HEK293 (cell line): ENCODE data around the gene YEATS4.

Experiments
- OSR2 ChIP-seq: fragments of 450-650 bp; formaldehyde crosslinking; IDR thresholded peaks from 2 replicates; pipeline ENCODE4 v1.5.1; 2016; ENCODE audit warnings: missing biosample characterization, missing genetic modification characterization
- REPIN1 ChIP-seq: fragments of 450-650 bp; formaldehyde crosslinking; IDR thresholded peaks from 2 replicates; pipeline ENCODE4 v1.5.1; 2017; ENCODE audit warnings: missing biosample characterization, missing genetic modification characterization, low read depth
- ZNF132 ChIP-seq: fragments of 450-650 bp; formaldehyde crosslinking; IDR thresholded peaks from 2 replicates; pipeline ENCODE4 v1.5.1; 2017; ENCODE audit warnings: missing biosample characterization, missing genetic modification characterization, borderline replicate concordance
- ZNF184 ChIP-seq: fragments of 450-650 bp; IDR thresholded peaks from 2 replicates; pipeline ENCODE4 v1.5.1; 2018; ENCODE audit warnings: missing biosample characterization, mild to moderate bottlenecking, missing genetic modification characterization
- TF ChIP-seq, protein P1 (sequence below): fragments of 450-650 bp; formaldehyde crosslinking; IDR thresholded peaks from 2 replicates; pipeline ENCODE4 v1.5.1; 2017; ENCODE audit warnings: missing biosample characterization, missing genetic modification characterization
- TF ChIP-seq, protein P2 (sequence below): fragments of 450-650 bp; formaldehyde crosslinking; IDR thresholded peaks from 2 replicates; pipeline ENCODE4 v1.5.1; 2016; ENCODE audit warnings: missing biosample characterization, missing genetic modification characterization

DNA sequence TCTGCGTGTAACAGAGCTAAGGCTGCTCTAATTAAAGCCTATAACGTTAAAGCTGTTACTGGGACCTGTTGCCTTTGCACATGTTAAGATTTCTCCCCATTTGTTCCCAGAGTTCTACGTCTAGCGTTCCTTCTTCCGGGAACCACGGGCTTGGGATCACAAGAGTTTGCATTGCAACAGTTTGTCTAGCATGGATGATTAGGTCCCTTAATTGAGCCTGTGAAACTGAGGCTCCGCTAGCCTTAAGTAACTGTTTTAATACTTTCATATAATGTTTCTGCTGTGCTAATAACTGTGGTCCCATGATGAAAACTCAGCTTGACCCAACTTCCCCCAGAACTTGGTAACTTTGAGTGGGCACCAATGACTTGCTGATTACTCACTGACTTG is 28.0 kb upstream of the YEATS4 start:
- TF ChIP-seq, protein P1, sequence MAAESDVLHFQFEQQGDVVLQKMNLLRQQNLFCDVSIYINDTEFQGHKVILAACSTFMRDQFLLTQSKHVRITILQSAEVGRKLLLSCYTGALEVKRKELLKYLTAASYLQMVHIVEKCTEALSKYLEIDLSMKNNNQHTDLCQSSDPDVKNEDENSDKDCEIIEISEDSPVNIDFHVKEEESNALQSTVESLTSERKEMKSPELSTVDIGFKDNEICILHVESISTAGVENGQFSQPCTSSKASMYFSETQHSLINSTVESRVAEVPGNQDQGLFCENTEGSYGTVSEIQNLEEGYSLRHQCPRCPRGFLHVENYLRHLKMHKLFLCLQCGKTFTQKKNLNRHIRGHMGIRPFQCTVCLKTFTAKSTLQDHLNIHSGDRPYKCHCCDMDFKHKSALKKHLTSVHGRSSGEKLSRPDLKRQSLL (tag by site-specific recombination), result no peak
- TF ChIP-seq, protein P2, sequence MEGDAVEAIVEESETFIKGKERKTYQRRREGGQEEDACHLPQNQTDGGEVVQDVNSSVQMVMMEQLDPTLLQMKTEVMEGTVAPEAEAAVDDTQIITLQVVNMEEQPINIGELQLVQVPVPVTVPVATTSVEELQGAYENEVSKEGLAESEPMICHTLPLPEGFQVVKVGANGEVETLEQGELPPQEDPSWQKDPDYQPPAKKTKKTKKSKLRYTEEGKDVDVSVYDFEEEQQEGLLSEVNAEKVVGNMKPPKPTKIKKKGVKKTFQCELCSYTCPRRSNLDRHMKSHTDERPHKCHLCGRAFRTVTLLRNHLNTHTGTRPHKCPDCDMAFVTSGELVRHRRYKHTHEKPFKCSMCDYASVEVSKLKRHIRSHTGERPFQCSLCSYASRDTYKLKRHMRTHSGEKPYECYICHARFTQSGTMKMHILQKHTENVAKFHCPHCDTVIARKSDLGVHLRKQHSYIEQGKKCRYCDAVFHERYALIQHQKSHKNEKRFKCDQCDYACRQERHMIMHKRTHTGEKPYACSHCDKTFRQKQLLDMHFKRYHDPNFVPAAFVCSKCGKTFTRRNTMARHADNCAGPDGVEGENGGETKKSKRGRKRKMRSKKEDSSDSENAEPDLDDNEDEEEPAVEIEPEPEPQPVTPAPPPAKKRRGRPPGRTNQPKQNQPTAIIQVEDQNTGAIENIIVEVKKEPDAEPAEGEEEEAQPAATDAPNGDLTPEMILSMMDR (tag by site-specific recombination), result no peak
- TF ChIP-seq REPIN1 (tag by site-specific recombination) (no peak), ZNF184 (tag by site-specific recombination) (no peak), ZNF132 (tag by site-specific recombination) (no peak), OSR2 (no peak)
